ENCODE data around the gene LHFPL2.
"Not testable (repeated sequence)": the region's sequence is repeated elsewhere in the genome, so short reads cannot be mapped to it uniquely, and the experiment has no call there.

Gene LHFPL2, protein sequence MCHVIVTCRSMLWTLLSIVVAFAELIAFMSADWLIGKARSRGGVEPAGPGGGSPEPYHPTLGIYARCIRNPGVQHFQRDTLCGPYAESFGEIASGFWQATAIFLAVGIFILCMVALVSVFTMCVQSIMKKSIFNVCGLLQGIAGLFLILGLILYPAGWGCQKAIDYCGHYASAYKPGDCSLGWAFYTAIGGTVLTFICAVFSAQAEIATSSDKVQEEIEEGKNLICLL
- 0.31 to 1.1 reads per million in 2 donors for total RNA-seq

DNA sequence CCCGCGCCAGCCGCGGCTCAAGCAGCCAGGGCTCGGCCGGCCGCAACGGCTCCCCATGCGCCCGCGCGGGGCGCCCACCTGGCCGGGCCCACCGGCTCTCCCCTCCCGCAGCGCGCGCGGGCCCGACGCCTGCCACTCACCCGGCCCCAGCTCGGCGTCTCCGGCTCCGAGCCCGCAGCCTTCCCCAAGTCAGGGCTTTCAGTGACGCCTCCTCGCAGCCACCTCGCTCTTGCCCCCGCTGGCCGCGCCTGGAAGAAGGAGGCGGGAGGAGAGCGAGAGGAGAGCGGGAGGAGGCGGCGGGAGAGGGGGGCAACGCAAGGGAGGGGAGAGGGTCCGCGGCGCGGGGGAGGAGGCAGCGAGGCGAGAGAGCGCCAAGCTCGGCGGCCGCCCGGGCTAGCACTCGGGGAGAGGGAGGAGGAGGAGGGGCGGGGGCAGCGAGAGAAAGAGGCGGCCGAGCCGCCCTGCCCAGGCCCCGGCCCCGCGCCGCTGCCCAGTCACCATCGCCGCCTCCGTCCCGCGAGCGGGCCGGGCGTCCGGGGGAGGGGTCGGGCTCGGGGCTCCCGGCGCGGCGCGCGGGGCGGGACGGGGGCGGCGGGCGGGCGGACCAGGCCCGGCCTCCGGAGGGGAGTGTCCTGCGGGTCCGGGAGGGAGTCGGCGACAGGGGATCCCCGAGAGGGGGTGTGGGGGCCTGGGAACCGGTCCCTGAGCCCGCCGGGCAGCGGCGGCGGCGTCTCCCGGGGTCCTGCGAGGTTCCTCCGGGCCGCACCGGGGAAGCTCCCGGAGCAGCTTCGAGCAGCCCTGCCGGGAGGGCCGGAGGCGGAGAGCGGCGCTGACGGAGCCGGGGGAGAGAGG is at the start of gene LHFPL2:
LHFPL2 (minus strand) TSS at position 414 of the 852 bp plus-strand sequence. CDS start 138,559 bp downstream, outside the sequence.
- DNase-seq, result peak in 1 of 5 experiments; percentile 26

DNA sequence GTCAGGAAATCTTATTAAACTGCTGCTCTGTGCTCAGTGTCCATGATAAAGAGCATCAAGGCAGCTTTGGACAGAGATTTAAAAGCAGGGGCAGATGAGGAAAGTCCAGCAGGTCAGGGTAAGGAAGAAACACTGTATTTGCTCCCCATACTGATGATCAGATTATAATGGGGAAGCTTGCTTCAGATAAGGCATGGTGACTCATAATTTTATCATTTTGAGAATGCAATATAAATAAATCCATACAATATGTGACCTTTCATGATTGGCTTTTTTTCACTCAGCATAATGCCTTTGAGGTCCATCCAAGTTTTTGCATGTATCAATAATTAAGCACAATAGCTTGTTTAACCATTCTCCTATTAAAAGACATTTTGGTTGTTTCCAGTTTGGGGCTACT is 48.1 kb upstream of the LHFPL2 start:
- no peak for DNase-seq

DNA sequence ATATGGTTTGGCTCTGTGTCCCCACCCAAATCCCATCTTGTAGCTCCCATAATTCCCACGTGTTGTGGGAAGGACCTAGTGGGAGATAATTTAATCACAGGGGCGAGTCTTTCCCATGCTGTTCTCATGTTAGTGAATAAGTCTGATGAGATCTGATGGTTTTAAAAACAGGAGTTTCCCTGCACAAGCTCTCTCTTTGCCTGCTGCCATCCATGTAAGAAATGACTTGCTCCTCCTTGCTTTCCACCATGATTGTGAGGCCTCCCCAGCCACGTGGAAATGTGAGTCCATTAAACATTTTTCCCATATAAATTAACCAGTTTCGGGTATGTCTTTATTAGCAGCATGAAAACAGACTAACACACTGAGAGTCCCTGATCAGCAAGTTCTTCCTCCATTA is 47.5 kb upstream of the LHFPL2 start:
- DNase-seq, result not testable (repeated sequence)

DNA sequence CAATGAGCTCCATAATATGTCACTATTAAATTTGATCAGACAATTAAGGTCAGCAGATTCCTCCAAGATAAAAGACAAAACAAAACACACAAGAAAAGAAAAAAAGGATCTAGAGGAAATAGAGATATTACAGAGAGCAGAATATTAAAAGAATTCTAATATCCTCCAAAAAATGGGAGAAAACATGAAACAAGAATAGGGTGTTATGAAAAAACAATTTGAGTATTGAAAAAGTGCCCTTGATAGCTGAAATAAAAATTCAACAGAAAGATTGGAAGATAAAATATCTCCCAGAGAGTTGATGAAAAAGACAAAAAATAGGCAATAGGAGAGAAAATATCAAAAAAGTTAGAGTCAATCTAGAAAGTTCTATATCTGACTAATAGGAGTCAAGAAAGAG is 44.8 kb upstream of the LHFPL2 start:
- no peak for DNase-seq

DNA sequence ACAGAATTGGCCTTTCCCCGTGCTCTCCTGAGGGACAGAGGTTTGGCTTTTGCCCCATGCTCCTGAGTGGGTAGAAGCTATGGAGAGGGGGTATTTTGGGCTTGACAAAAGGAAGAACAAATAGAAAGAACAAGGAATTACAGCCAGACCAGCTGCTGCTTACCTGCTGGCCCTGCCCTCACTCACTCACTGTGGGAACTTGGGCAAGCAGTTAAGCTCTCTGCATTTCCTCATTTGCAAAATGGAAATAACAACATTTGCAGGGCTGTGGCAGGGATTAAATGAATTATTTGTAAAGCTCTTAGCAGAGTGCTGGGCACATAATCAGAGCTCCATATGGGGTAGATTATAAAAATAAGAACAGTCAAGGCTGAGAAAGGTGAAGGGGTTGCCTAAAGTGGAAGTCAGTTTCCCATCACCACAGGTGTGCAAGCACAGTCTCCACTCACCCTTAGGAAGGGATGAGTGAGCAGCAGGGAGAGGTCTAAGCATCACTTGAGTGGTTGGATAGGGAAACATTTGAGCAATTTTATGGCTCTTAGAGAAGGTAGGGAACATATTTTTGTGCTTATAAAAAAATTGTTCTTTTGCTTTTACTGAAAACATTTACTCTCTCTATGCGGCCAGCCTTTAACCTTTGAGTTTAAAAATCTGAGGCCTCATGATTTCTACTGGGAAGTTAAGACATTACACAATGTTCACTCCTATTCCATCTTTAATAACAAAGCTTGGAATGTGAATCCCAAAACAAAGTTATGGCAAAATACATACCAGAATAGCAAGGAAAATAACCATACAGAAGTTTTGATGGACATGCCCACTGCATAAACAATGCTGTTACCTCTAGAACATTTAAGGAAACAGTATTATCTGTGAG is 42.8 kb upstream of the LHFPL2 start:
- no peak for DNase-seq

DNA sequence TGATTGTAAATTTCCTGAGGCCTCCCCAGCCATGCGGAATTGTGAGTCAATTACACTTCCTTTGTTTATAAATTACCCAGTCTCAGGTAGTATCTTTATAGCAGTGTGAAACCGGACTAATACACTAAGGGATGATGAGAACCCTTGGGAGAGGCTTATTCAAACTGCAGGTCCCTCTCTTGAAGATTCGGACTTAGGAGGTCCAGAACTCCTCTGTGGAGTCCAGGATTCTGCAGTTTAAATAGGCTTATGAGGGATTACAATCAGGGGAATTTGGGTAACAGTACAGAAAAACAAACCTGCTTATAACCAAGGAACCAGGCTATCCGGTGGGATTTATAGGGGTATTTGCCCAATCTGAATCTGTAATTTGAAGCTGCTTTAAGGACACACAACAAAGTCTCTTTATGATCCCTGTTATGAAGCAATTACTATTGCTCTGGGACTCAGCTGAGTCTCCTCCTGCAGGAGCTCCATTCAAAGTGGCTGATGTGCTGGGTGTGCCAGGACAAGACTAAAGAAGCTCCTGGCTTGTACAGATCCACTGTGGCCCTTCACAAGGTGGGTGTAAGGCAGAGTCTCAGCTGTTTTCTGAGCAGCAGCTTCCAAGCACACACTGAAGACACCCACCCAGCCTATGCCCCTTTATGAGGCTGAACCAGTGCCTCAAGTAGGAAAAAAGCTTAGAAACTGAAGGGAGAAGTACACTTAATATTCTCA is 41.8 kb upstream of the LHFPL2 start:
- DNase-seq, result no peak

DNA sequence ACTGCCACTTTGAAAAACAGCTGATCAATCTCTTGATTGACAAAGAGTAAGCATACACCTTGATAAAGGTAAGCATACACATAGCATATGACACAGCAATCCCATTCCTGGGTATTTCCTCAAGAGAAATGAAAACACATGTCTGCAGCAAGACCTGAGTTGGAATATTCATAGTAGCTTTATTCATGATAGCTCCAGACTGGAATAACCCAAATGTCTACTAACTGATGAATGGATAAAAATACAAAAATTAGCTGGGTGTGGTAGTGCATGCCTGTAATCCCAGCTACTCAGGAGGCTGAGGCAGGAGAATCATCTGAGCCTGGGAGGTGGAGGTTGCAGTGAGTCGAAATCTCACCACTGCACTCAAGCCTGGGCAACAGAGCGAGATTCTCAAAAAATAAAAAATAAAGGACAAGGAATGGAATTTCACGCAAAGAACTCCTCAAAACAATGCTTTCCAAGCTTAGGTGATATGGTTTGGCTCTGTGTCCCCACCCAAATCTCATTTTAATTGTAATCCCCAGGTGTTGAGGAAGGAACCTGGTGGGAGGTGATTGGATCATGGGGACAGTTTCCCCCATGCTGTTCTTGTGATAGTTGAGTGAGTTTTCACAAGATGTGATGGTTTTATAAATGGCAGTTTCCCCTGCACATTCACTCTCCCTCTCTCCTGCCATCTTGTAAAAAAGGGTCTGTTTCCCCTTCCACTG is 41.1 kb upstream of the LHFPL2 start:
- DNase-seq, result no peak

- DNase-seq, result not testable (repeated sequence)
Measured at GRCh38 chr5:78687514-78687913, 38.9 kb upstream of the LHFPL2 start.

DNA sequence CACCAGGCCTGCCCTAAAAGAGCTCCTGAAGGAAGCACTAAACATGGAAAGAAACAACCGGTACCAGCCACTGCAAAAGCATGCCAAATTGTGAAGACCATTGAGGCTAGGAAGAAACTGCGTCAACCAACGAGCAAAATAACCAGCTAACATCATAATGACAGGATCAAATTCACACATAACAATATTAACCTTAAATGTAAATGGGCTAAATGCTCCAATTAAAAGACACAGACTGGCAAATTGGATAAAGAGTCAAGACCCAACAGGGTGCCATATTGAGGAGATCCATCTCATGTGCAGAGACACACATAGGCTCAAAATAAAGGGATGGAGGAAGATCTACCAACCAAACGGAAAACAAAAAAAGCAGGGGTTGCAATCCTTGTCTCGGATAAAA is 35.3 kb upstream of the LHFPL2 start:
- not testable (repeated sequence) for DNase-seq

DNA sequence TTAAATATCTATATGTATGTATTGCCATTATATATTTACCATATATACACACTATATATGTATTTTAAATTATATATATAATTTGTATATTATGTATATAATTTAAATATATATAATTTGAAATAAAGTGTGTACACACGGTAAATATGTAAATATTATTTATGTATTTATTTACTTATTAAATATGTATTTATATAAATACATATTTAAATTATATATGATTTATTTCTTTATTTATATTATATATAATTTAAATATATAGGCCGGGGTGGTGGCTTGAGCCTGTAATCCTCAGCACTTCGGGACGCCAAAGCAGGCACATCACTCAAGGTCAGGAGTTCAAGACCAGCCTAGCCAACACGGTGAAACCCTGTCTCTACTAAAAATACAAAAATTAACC is 31.3 kb upstream of the LHFPL2 start:
- no peak for DNase-seq

DNA sequence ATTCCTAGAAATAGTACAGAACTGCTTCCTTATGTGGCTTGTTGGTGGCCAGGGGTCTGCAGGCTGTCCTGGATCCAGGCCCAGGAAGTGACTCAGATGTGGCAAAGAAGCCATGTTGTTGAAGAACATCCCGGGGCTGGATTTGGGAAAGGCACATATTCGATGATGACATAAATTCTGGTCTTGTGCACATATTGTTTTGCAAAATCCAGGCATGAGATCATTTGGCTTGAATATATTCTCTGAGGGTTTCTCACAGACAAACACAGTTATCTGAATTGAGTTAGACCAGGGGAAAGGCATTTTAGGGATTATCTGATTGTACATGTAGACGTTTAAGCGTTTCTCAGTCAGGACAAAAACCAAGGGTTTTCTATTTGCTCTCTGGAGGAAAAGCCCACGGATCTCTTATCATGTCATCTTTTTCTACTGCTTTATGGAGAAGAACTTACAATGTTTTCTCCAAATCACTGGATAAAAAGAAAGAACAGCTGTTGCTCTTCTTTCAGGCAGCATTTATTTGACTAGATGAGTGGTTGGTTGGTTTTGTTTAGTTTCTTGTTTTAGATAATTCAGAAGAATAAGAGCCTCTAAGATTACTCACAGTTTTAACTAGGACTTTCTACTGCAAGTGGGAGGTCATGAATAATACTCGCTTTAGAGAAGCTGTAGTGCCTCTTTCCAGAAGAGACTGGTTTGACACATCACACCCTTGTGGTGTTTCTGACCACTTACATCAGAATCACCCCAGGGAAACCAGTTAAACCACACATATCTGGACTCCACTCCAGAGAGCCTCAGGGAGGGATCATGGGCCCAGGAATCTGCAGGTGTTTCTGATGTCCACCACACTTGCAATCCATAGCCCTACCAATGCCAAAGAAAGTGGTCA is 29.5 kb upstream of the LHFPL2 start:
- no peak for DNase-seq

GRCh38 chr5:78675956-78676730 is 27.6 kb upstream of the LHFPL2 start:
- no peak for DNase-seq

GRCh38 chr5:78673827-78674226 is 25.3 kb upstream of the LHFPL2 start:
- not testable (repeated sequence) for DNase-seq

- DNase-seq, result no peak
Measured at GRCh38 chr5:78672154-78672553, 23.6 kb upstream of the LHFPL2 start.

GRCh38 chr5:78671609-78672008 is 23.0 kb upstream of the LHFPL2 start:
- DNase-seq, result no peak

DNA sequence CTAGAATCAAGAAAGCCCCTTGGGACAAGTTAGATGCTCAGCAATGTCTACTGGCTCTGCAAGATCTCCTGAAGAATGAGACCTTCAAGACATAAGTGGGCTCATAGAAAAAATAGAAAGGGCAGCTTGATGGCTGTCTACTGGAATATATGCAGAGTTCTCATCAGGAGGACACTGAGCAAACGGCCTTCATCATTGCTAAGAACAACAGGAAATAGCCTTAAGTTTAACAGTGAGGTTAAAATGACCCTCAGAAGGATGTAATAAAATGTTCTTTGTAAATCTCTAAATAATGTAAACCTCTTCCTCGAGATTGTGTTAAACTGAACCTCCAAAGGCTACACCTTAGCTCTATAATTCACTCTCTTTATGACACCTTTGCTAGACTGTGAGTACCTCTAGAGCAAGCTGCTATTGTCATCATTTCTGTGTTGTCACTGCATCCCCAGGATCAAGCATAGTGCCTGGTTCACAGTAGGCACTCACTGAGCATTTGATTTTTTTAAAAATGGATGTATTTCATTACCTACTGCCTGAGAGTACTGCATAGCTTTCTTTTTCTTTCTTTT is 22.2 kb upstream of the LHFPL2 start:
- DNase-seq, result no peak

GRCh38 chr5:78669331-78669730 is 20.8 kb upstream of the LHFPL2 start:
- DNase-seq, result no peak

DNA sequence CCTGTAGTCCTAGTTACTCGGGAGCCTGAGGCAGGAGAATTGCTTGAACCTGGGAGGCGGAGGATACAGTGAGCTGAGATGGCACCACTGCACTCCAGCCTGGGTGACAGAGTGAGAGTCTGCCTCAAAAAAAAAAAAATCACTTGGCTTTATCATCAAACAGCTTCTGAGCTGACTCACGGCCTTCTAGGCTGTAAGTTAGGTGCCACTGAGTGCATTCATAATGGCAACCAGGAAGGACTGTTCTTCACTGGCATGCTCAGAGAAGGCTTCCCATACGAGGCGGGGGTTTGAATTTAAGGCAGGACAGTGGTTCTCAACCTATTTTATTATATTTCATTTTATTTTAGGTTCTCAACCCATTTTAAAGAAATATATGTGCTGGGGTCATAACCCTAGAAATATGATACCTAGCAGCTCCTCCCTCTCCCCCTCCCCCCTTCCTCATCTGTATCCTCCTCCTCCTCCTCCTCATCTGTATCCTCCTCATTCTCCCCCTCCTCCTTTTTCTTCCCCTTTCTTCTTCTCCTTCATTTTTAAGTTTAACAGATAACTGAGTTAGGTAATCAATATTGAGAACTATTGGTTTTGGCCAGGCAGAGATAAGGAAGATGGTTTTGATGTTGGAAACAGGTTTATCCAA is 19.0 kb upstream of the LHFPL2 start:
- DNase-seq, result no peak

GRCh38 chr5:78666975-78667374 is 18.4 kb upstream of the LHFPL2 start:
- not testable (repeated sequence) for DNase-seq

Measured in T-helper 2 cell (primary cell).